NCI-H748 (cell line): ENCODE results near the gene PRR15L.

Experiments
- DNase-seq: peaks from one replicate; lab custom pipeline; 2025; ENCODE audit not compliant: unreplicated experiment; lab: John Stamatoyannopoulos, UW

The PRR15L gene

GRCh38 chr17:47905221-47905733, 52.4 kb downstream of the PRR15L start:
- no peak for DNase-seq

- no peak for DNase-seq
These were observed 55.5 kb downstream of the PRR15L start for GRCh38 chr17:47902039-47902744.
